NB4 (cell line): ENCODE data around the gene SLC22A7.

Source experiments
- POLR2A ChIP-seq: IDR thresholded peaks from 2 replicates; pipeline ENCODE4 v1.6.1; 2011; ENCODE audit warnings: mild to moderate bottlenecking; ENCODE audit not compliant: insufficient read length; ENCODE audit errors: extremely low read depth
- TF ChIP-seq, protein P1 (sequence below): IDR thresholded peaks from one replicate; pipeline ENCODE4 v1.5.1; 2012; ENCODE audit warnings: low read depth, low read length

DNA sequence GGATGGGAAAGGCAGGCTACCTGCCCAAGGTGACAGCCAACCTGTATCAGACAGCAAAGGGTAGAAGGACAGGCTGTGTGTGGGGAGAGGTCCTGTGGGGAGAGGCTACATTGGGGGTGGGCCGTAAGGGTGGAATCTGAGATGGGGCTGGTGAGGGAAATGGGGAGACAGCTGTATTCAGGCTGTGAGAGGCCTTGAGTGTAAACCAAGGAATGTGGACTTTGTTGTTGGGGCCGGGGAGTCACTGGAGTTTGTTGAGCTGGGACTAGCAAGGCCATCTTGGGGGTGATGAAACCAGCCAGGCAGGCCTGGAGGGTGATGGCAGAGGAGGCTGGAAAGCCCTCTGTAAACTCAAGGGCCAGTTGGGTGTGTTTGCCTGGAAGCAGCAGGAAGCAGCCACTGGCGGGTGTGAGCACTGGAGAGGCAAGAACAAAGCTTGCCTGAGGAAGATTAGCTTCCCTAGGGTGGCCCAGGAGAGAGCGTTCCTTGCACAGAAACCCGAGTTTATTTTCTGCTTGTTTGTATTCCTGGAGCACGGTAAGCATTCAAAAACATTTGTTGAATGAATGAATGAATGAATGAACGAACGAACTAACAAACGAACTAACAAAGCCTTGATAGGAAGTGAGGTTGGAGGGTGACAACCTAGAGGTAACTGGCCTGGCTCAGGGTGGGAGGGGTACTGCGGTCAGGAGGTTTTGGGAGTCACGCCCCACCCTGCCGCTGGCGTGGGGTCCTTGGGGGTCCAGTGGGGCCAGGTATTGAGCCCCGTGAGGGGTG is 35.9 kb upstream of the SLC22A7 start:
- no peak for TF ChIP-seq POLR2A
- TF ChIP-seq, protein P1, sequence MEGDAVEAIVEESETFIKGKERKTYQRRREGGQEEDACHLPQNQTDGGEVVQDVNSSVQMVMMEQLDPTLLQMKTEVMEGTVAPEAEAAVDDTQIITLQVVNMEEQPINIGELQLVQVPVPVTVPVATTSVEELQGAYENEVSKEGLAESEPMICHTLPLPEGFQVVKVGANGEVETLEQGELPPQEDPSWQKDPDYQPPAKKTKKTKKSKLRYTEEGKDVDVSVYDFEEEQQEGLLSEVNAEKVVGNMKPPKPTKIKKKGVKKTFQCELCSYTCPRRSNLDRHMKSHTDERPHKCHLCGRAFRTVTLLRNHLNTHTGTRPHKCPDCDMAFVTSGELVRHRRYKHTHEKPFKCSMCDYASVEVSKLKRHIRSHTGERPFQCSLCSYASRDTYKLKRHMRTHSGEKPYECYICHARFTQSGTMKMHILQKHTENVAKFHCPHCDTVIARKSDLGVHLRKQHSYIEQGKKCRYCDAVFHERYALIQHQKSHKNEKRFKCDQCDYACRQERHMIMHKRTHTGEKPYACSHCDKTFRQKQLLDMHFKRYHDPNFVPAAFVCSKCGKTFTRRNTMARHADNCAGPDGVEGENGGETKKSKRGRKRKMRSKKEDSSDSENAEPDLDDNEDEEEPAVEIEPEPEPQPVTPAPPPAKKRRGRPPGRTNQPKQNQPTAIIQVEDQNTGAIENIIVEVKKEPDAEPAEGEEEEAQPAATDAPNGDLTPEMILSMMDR, result no peak
